Astrocyte of the spinal cord (primary cell): Measurements from ENCODE around the gene RBMS1.
A peak's percentile ranks its signal among the peaks of the same experiment; 100 is the strongest.

ENCODE experiments used
- DNase-seq: peaks from one replicate; pipeline ENCODE4 v3.0.0; 2011; ENCODE audit warnings: low read depth, low spot score
- H3K4me3 ChIP-seq: 2 replicates; pipeline ENCODE4 v1.5.1; 2011; ENCODE audit warnings: low read depth, mild to moderate bottlenecking, low read length, moderate library complexity
- CTCF ChIP-seq: IDR thresholded peaks from 2 replicates; pipeline ENCODE4 v1.5.1; 2012; ENCODE audit warnings: low read depth, mild to moderate bottlenecking, low read length, inconsistent platforms
- in situ Hi-C: cut with HindIII; loops from 2 replicates; pipeline ENCODE4 v1.10.0; 2017; ENCODE audit warnings: low sequenced_read_pairs

The RBMS1 gene

GRCh38 chr2:160305081-160305750, 188.4 kb downstream of the RBMS1 start:
- DNase-seq, result peak; percentile 64
- no peak for TF ChIP-seq CTCF
- in situ Hi-C loops, result no loop called here
- H3K4me3 ChIP-seq, result no peak overlapping the region

- no peak for DNase-seq
- in situ Hi-C loops, result no loop called here
- no peak overlapping the region for H3K4me3 ChIP-seq
- no peak for TF ChIP-seq CTCF
These were observed 190.1 kb downstream of the RBMS1 start for GRCh38 chr2:160303527-160303926.

- no peak for DNase-seq
- in situ Hi-C loops, result no loop called here
- no peak overlapping the region for H3K4me3 ChIP-seq
- TF ChIP-seq CTCF, result no peak
These were observed 190.5 kb downstream of the RBMS1 start for GRCh38 chr2:160303076-160303475.

GRCh38 chr2:160301420-160301819, 192.2 kb downstream of the RBMS1 start:
- no peak overlapping the region for H3K4me3 ChIP-seq
- in situ Hi-C loops, result no loop called here
- DNase-seq, result no peak
- TF ChIP-seq CTCF, result no peak

GRCh38 chr2:160300203-160300602, 193.4 kb downstream of the RBMS1 start:
- no peak overlapping the region for H3K4me3 ChIP-seq
- in situ Hi-C loops, result no loop called here
- TF ChIP-seq CTCF, result no peak
- no peak for DNase-seq

- in situ Hi-C loops, result no loop called here
- no peak for TF ChIP-seq CTCF
- no peak overlapping the region for H3K4me3 ChIP-seq
- DNase-seq, result peak; percentile 38
These were observed 194.1 kb downstream of the RBMS1 start for GRCh38 chr2:160299540-160299939.

GRCh38 chr2:160298960-160299359, 194.6 kb downstream of the RBMS1 start:
- DNase-seq, result no peak
- H3K4me3 ChIP-seq, result no peak overlapping the region
- TF ChIP-seq CTCF, result no peak
- in situ Hi-C loops, result no loop called here
